Epithelial cell of prostate (primary cell): ENCODE measurements around the gene MICAL2.

Experiments
- DNase-seq: peaks from one replicate; pipeline ENCODE4 v3.0.0-alpha.2; 2011; ENCODE audit warnings: low read depth, low spot score
- H3K27ac ChIP-seq: fragments of 450-650 bp; 2 replicates; pipeline ENCODE4 v1.5.1; 2017; ENCODE audit warnings: mild to moderate bottlenecking

Gene MICAL2

DNA sequence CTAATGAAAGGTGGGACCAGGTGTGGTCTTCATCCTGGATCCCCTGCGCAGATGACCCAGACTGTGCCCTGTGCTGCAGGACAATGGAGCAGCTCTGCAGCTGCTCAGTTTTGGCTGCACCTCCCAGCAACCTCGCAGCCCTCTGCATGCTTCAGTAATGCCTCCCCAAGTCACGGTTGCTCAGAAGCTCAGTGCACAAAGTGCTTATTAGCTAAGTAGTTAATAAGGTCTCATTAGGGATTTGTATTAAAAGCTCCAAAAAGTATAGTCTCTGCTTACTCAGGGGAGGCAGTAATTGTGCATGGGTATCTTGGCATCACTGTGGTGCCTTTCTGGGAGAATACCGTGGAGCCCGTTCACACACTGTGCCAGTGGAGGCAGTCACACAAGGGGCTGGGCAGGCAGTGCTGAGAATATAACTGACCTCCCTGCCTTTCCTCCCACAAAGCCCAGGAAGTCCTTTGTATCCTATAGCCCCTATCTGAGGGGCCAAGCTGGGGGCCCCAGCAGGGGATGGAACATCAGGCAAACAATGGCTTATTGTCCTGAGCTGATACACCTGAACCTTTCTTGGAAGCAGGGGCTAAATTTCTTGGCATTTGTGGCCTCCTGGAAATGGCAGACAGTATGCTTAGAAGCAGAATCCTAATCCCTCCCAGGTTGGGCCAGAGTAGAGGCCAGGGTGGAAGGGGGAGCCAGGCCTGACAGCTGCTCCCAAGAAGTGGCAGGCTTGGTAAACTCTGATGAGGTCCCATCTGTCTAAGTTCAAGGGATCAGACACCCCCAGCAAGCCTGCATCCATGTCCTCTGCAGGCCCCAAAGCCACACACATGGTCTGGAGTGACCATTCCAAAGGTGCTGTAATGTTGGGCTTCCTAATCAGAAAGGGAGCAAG is 141.5 kb downstream of the MICAL2 start:
- no peak for DNase-seq
- H3K27ac ChIP-seq: no peak overlapping the region

DNA sequence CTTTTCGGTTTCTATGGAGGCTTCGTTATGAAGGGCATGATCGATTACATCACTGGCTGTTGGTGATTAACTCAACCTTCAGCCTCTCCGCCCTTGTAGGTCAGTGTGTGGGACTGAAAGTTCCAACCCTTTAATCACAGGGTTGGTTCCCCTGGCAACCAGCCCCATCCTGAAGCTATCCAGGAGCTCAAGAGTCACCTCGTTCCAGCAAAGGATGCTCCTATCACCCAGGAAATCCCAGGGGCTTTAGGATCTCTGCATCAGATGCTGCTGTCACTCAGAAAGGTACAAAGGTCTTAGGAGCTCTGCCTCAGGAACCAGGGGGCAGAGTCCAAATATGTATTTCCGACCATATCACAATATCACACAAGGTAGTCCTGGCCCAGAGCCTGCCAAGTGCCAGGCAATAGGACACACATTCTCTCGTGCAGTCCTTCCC is 143.5 kb downstream of the MICAL2 start:
- no peak overlapping the region for H3K27ac ChIP-seq
- no peak for DNase-seq

DNA sequence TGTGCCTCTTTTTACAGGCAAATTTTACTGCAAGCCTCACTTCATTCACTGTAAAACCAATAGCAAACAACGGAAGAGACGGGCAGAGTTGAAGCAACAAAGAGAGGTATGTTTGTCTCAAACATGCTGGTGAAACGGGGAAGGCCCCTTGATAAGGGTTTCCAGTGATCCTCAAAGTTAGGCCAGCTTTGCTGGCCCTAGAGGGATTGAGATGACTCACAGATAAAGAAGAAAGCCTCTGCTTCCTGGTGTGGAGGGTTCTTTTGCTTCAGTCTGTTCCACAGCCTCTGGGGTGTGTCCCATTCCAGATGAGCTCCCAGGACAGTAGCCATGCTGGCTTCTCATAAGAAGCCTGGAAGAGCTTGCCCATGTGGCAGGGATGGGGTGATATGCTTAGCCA is 148.1 kb downstream of the MICAL2 start:
- H3K27ac ChIP-seq: peak overlapping the region; percentile 61
- no peak for DNase-seq

GRCh38 chr11:12259956-12260355 is 149.6 kb downstream of the MICAL2 start:
- H3K27ac ChIP-seq: no peak overlapping the region
- no peak for DNase-seq

- H3K27ac ChIP-seq: no peak overlapping the region
- DNase-seq: no peak
Observed at GRCh38 chr11:12260731-12261521, 150.5 kb downstream of the MICAL2 start.

- DNase-seq: no peak
- H3K27ac ChIP-seq: no peak overlapping the region
Observed at GRCh38 chr11:12261551-12261950, 151.2 kb downstream of the MICAL2 start.

- no peak overlapping the region for H3K27ac ChIP-seq
- DNase-seq: no peak
Observed at GRCh38 chr11:12263141-12263693, 152.8 kb downstream of the MICAL2 start.

DNA sequence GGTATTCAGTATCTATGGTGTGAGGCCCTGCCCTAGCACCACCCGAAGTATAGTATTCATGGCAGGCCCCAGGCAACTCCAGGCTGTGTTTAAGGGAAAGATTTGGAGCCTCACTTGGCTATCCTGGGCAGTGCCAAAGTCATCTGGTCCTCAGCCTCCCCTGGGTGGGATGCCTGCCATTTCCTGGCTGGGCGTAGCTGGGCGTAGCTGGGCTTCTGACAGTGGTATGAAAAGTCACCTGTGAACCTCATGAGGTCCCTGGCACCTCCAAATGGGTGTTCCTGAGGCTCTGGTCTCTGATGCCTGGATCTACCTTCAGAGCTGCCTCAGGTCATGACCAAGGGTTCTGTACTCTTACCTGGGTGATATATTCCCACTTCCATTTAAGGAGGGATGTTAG is 154.0 kb downstream of the MICAL2 start:
- H3K27ac ChIP-seq: no peak overlapping the region
- no peak for DNase-seq

- no peak for DNase-seq
- H3K27ac ChIP-seq: no peak overlapping the region
Observed at GRCh38 chr11:12266132-12266531, 155.7 kb downstream of the MICAL2 start.

GRCh38 chr11:12266943-12267342 is 156.6 kb downstream of the MICAL2 start:
- no peak for DNase-seq
- H3K27ac ChIP-seq: no peak overlapping the region

GRCh38 chr11:12267921-12268320 is 157.5 kb downstream of the MICAL2 start:
- H3K27ac ChIP-seq: peak overlapping the region; percentile 57
- no peak for DNase-seq

DNA sequence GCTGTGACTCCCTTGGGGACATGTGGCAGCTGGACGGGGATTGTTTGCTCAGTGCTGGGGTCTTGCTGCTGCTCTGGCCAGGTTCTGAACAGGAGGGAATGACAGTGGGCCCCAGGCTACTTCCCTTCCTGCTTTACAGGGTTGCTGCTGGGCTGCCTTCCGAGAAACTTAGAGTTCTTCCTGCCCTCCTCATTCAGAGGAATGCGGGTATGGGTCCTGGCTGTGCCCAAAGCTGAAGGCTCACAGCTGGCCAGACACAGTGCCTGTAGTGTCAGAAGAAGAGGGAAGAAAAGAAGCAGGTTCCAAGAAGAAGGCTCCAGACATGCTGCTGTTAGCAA is 158.7 kb downstream of the MICAL2 start:
- DNase-seq: no peak
- H3K27ac ChIP-seq: peak overlapping the region; percentile 57

GRCh38 chr11:12269446-12270214 is 159.2 kb downstream of the MICAL2 start:
- no peak for DNase-seq
- peak overlapping the region; percentile 57 for H3K27ac ChIP-seq

DNA sequence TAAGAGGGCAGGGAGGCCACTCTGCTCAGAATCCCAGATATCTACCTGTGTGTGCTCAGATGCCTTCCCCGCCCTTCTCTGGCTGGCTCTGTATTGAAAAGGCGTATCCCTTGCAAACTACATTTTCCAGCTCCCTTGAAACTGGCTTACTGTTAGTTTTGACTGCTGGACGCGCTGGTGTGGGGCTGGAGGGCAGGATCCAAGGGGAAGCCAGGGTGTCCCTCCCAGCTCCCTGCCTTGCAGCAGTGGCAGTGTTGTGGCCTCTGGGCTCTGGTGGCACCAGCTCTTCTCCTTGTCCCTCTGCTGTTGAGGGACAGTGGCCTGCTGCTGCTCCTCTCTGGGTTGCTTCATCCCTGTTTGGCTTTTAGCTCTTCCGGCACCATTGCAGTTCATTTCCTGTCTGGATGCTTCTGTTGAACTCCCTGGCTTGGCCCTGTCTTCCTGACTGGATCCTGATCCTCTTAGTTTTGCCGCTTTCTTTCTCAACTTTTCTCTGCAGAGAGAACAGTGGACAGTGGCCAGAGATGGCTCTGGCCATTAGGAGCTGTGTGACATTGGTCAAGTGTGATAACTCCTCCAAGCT is 159.9 kb downstream of the MICAL2 start:
- no peak for DNase-seq
- no peak overlapping the region for H3K27ac ChIP-seq

GRCh38 chr11:12270817-12271216 is 160.4 kb downstream of the MICAL2 start:
- no peak for DNase-seq
- no peak overlapping the region for H3K27ac ChIP-seq

DNA sequence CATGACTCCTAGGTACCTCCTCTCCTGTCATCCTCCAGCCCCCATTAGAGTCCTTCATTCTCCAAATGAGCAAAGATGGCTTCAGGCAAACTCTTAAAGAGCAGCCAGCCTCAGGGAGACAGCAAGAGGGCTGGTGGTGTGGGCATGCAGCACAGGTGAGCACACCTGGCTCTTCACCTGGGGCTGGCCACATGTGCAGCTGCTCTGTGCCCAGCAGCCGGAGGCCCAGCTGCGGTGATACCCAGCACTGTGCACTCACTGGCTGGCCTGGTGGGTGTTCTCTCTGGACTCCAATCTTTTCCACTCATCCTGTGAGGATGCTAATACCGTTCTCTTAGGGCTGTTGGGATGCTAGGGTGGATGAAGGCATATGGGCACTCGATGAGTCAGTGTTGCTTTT is 160.9 kb downstream of the MICAL2 start:
- no peak overlapping the region for H3K27ac ChIP-seq
- DNase-seq: no peak

DNA sequence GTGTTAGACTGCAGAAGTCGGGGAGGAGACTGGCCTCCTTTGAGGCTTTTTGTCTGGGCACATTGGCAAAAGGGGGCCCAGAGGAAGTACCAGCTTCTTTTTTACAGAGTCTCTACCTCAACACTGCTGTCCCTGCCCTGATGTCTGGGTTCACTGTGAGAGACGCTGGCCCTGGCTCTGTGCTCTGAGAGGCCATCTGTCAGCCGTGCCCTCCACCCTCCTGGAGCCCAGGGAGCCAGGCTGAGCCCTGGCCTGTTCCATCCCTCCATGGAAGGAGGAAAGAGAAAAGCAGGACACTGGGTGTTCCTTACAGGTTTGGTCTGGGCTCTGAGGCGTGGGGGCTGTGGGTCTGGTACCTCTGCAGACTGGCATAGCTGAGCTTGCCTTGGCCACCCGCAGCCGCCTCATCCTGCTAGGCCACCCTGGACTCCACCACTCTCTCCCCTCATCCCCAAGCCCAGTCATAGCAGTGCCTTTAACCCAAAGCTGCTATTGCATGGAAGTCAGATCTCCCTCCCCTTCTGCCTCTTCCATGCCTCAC is 161.5 kb downstream of the MICAL2 start:
- H3K27ac ChIP-seq: no peak overlapping the region

GRCh38 chr11:12272821-12273617 is 162.6 kb downstream of the MICAL2 start:
- H3K27ac ChIP-seq: no peak overlapping the region
- DNase-seq: no peak

More for the DNA sequence above, 161.5 kb downstream of the MICAL2 start:
- no peak for DNase-seq

- no peak for DNase-seq
- H3K27ac ChIP-seq: no peak overlapping the region
Observed at GRCh38 chr11:12273618-12273995, 163.2 kb downstream of the MICAL2 start.
